HG02938 (cell line): ENCODE measurements around the gene DNAJC7.
"Not testable (repeated sequence)": the region's sequence is repeated elsewhere in the genome, so short reads cannot be mapped to it uniquely, and the experiment has no call there.

Experiments
- ATAC-seq: cut with Tn5 transposase; IDR thresholded peaks from one replicate; pipeline ENCODE4 v1.9.1; 2021; ENCODE audit warnings: mild to moderate bottlenecking, moderate library complexity; ENCODE audit not compliant: unreplicated experiment

The DNAJC7 gene

DNA sequence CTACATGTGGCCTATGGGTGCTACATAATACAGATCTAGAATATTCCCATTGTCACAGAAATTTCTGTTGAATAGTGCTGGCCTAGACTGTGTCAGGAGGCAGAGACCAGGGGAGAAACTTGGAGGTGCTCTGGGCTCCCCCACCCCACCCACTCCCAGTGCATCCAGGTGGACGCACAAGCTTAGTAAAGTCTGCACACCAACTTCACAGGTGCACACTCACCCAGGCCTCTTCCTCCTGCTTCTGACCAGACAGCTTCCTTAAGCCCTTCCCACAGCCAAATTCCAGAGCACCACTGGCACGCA lies 58.3 kb downstream of the DNAJC7 start:
- no peak for ATAC-seq

DNA sequence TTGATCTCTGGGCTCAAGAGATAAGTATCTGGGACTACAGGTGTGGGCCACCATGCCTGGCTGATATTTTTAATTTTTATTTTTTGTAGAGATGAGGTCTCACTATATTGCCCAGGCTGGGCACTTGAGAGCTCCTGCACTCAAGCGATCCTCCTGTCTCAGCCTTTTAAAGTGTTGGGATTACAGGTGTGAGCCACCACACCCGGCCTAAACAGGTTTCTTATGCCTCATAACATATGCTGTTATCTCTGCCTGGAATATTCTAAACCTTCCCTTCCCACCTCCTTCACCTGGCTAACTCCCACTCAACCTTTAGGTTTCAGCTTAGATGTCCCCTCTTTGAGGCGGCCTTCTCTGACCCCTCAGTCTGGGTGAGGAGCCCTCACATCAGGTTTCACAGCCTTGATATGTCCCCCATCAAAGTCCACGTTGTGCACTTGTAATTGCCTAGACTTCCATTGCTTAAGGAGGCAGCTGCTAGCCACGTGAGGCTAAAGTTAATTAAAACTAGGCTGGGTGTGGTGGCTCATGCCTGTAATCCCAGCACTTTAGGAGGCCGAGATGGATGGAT lies 59.3 kb downstream of the DNAJC7 start:
- ATAC-seq, result no peak

DNA sequence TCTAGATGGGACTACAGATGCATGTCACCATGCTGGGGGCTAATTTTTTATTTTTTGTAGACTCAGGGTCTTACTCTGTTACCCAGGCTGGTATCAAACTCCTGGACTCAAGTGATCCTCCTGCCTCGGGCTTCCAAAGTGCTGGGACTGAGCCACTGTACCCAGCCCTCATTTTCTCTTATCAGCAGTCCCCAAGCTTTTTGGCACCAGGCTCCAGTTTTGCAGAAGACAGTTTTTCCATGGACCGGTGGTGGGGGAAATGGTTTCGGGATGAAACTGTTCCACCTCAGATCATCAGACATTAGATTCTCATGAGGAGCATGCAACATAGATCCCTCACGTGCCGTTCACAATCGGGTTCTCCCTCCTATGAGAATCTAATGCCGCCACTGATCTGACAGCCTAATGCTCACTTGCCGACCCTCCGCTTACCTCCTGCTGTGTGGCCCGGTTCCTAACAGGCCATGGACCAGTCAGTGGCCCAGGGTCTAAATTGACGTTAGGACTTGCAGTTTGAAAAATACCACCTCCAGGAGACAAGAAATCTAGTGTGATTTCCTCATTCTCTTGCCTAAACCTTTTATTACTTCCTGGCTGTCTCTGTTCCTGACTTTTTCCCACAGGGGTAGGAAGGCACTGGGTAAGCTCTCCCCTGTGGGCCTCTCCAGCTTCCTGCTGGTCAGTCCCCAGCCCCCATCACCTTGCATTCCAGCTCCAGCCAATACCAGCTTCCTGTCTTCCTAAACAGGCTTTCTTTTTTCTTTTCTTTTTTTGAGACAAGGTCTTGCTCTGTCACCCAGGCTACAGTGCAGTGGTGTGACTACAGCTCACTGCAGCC lies 60.0 kb downstream of the DNAJC7 start:
- no peak for ATAC-seq

DNA sequence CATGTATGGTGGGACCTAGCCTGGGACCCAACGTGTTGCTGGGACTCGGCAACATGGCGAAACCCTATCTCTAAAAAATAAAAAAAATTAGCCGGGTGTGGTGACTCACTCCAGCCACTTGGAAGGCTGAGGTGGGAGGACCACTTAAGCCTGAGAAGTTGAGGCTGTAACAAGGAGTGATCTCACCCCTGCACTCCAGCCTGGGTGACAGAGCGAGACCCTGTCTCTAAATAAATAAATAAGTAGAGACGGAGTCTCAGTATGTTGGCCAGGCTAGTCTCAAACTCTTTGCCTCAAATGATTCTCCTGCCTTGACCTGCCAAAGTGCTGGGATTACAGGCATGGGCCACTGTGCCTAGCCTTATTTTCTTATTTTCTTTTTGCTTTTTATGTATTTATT lies 60.7 kb downstream of the DNAJC7 start:
- ATAC-seq, result no peak

DNA sequence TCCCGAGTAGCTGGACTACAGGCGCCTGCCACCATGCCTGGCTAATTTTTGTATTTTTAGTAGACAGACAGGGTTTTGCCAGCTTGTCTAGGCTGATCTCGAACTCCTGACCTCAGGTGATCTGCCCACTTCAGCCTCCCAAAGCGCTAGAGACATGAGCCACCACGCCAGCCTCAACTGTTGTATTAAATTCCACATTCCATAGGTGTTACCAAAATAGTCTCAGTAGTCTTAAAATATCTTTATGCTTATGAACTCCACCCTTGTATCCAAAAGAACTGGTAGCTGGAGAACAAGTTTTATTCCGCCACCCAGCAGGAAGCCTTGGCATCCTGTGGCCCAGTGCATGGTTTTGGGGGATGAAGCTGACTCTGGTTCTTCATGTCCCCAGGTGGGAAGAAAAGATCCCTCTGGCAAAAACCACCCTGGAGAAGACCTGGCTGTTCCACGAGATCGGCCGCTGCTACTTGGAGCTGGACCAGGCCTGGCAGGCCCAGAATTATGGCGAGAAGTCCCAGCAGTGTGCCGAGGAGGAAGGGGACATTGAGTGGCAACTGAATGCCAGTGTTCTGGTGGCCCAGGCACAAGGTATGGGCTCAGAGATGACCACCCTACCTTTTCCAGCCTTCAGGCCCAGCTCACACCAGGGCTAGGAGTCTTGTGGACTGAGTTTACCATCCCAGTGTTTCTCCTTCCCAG lies 68.3 kb downstream of the DNAJC7 start:
- no peak for ATAC-seq

DNA sequence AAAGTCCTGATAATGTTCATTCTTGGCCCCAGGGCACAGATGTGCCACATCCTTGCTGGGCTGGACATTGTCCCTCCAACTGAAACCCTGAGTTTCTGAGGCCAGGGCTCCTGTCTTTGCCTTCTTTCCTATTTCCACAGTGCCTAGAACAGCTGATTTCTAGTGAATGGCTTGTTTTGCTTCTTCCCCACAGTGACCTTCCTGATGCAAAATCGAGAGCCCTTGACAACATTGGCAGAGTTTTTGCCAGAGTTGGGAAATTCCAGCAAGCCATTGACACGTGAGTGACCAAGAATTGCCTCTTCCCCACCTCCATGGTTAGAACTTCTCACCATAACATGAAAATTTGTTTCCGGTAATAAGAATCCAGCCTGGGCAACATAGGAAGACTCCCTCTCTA lies 72.3 kb downstream of the DNAJC7 start:
- ATAC-seq, result no peak

DNA sequence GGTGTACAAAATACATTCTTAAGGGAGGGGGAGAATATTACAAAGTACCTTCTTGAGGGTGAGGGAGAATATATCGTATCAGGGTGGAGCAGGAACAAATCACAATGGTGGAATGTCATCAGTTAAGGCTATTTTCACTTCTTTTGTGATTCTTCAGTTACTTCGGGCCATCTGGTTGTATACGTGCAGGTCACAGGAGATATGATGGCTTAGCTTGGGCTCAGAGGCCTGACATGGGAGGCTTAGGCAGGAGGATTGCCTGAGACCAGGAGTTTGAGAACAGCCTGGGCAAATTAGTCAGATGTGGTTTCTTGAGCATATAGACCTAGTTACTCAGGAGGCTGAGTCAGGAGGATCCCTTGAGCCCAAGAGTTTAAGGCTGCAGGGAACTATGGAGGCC lies 73.7 kb downstream of the DNAJC7 start:
- ATAC-seq, result no peak

DNA sequence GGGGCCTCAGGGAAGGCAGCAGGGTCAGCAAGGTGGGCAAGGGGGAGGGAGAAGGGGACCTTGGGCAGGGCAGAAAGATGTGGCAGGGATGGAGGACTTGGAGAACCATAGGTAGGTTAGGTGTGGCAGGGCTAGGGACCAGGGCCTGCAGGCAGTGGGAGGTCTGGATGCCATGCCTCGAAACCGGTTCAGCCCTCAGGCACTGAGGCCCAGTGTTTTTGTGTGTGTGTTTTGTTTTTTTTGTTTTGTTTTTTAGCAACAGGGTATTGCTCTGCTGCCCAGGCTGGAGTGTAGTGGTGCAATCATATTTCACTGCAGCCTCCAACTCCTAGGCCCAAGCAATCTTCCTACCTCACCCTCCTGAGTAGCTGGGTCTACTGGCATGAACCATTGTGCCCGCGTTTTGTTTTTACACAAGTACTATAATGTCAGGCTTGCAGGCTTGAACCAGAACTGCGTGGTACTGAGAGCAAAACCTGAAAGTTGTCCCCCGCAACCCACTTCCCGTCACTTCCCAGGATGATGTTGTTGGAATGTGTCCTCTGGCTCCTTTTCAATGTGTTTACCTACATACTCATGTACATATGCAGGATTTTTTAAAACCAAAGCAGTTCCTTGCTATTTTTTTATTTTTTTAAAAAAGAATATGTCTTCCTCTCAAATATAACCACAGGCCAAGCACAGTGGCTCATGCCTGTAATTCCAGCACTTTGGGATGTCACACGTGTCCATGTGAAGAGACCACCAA lies 74.4 kb downstream of the DNAJC7 start:
- ATAC-seq, result no peak

DNA sequence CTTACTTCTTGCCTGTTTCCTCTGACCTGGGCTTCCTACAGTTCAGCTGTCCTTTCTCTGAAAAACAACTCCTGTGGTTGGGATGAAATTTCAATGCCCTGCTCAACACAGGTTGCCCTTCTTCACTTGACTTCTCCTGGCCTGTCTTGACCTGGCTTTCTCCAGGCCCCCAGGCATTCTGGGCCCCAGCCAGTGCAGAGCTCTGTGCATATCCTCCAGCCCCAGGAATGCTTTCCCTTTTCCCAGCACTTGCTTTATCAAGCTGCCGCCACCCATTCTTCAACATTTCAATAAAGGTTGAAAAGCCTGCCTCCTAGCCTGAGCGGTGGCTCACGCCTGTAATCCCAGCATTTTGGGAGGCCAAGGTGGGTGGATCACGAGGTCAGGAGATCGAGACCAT lies 76.1 kb downstream of the DNAJC7 start:
- ATAC-seq, result no peak

DNA sequence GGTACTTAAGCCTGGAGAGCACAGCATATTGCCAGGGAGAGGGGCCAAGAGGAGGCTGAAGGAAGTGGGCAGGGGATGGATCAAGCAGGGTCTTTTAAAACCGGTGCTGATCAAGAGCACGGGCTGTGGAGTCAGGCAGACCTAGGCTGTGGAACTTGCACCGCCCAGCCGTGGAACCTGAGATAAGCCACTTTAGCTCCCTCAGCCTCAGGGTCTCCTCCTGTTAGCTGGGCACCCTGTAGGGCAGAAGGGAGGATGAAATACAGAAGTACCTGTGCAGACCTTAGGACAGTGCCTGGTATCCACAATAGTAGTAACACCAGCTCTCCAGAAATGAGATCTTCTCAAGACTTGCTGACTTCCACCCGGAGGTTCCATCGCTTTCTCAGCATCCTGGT lies 77.5 kb downstream of the DNAJC7 start:
- ATAC-seq, result no peak

DNA sequence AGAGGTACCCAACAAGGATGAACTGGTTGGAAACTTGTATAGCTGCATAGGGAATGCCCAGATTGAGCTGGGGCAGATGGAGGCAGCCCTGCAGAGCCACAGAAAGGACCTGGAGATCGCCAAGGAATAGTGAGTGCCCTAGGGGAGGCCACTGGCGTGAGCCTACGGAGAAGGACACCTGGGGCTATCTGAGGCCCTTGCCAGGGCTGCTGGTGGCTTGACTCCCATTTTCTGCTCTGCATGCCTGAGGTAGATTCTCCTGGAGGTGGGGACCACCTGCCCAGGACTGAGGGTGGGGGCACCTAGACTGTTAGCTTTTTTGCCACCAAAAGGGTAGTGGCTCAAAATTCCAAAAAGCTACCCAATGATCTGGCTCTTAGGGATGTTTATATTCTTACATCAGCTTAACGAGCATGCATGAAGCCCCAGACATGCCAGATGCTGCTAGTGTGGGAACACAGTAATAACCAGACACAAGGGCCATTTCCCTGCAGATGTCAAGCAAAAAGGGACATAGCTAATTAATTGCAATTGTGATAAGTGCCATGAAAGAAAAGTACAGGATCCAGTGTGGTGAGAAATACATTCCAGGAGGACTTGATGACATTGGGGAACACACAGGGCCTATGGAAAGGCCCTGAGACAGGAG lies 78.1 kb downstream of the DNAJC7 start:
- no peak for ATAC-seq

DNA sequence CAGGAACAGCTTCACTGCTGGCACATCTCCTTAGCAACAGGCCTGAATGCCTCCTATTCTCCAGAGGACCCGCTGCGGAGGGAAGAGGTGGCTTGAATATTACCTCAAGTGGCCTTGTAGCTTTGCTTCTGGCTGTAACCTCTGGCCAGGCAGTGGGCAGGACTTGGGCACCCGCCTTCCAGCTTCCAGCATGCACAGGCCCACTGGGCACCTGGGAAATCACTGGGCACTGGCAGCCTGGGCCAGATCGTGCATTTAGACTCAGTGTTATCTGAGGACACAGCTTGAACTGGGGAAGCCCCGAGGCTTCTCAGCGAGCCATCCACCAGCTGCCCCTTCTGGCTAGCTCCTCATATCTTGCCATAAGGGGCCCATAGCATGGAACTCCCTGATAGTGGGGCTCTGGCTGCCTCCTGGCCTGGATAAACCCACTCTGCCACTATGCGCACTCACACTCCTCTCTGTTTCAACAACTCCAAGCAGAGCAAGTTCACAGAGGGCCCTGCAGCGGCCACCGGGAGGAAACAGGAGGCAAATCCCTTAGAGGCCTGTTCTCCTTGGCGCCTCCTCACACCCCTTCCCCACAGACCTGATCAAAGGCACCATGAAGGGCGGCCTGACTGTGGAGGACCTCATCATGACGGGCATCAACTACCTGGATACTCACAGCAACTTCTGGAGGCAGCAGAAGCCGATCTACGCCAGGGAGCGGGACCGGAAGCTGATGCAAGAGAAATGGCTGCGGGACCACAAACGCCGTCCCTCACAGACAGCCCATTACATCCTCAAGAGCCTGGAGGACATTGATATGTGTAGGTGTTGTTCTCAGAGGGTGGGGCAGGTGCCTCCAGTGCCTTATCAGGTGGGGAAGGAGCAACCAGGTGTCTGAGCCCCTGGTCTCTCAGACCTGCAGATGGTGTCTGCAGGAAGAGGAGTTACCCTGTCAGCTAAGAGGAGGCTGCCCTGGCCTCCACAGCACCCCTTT lies 79.0 kb downstream of the DNAJC7 start:
- ATAC-seq, result no peak

DNA sequence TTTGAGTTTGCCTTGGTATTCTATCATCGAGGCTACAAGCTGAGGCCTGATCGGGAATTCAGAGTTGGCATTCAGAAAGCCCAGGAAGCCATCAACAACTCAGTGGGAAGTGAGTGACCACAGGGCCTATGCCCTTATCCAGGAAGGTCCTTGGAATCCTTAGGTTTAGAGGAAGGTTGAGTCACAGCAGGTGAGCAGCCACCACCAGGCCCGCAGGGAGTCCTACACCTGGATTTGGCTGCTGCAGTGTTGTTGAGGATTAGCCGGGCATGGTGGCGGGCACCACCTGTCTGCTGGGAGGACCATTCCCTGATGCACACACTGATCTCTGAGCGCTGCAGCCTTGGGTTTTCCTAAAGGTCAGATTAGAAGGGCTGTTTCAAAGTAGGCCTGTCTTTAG lies 81.6 kb downstream of the DNAJC7 start:
- no peak for ATAC-seq

DNA sequence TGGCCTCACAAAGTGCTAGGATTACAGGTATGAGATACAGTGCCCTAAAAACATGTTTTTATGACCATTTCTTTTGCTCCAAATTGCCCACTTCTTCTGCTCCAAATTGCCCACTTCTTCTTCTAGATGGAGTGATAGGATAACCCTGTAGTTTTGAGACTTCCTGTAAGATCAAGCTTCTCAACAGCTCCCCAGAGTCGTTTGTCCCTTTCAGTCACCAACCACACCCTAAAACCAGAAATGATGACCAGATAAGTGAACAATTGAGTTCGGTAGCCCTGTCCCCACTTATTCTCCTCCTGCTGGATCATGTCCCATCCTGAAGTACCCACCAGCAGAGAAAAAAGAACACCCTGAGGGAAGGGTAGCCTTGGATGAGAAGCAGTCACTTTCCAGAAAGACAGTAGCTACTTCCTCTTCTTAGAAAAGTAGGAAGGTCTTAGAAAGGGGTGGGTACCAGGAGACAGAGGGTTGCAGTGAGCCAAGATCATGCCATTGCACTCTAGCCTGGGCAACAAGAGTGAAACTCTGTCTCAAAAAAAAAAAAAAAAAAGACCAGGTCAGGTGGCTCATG lies 84.3 kb downstream of the DNAJC7 start:
- ATAC-seq, result no peak

DNA sequence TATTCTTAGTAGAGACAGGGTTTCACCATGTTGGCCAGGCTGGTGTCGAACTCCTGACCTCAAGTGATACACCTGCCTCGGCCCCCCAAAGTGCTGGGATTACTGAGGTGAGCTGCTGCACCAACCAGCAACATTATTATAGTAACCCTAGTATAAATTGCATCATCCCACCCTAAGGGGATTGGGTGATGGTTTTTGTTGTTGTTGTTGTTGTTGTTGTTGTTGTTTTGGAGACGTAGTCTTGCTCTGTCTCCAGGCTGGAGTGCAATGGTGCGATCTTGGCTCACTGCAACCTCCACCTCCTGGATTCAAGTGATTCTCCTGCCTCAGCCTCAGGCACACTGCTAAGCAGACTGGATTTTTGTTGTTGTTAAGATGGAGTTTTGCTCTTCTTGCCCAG lies 85.5 kb downstream of the DNAJC7 start:
- ATAC-seq, result not testable (repeated sequence)

DNA sequence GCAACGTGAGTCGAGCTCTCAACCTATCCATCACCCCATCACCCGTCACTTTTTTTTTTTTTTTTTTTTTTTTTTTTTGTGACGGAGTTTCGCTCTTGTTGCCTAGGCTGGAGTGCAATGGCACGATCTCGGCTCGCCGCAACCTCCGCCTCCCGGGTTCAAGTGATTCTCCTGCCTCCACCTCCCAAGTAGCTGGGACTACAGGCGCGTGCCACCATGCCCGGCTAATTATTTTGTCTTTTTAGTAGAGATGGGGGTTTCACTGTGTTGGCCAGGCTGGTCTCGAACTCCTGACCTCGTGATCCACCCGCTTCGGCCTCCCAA lies 86.4 kb downstream of the DNAJC7 start:
- ATAC-seq, result not testable (repeated sequence)

DNA sequence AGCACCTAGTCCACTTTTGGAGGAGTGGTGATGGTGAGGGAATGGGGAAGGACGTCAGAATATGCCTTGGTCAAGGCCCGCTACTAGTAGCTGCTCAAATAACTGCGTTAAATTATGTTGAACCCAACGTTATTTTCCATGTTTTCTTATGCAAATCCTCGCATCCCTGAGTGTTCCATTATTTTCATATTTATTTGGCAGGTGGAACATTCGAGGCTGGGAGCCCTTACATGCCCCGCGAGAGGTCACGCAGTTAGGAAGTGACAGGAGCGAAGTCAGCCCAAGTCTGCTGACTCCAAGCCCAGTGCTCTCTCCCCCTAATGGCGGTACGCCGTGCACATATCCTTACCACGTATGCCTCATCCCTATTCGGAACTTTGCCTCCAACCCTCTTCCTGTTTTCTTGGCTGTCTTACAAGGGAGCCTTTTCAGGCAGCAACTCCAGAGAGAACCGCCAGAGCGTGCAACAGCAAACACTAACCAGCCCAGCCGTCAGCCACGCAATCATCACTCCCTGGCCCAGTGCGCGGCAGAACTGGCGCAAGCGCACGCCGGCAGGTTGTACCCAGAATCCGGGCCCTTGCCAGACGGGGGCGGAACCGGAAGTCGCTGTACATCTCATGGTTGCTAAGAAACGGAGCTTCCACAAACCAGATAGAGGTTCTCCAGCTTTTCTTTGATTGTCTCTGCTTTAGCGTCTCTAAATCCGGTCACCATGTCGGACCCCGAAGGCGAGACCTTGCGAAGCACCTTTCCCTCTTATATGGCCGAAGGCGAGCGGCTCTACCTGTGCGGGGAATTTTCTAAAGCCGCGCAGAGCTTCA lies 87.0 kb downstream of the DNAJC7 start, which contains the start of gene ODAD4:
ODAD4 (plus strand) TSS at position 609 of the 824 bp plus-strand sequence; CDS start at position 716, 107 bp downstream.
- peak; percentile 89 for ATAC-seq

DNA sequence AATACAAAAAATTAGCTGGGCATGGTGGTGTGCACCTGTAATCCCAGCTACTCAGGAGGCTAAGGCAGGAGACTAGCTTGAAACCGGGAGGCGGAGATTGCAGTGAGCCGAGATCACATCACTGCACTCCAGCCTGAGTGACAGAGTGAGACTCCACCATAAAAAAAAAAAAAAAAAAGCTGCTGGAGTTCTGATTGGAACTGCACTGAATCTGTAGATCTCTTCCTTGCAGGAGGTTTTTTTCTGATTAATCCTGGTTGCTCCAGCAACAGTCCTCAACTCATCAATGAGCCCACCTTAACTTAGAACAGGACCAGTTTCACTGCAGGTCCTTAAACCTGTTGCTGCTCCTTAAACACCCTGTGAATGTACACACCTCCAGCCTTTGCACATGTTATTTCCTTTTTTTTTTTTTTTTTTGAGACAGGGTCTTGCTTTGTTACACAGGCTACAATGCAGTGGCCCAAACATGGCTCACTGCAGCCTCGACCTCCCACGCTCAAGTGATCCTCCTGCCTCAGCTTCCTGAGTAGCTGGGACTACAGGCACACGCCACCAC lies 88.5 kb downstream of the DNAJC7 start:
- ATAC-seq, result no peak
